D721Med (cell line): Measurements from ENCODE around the gene SKIDA1.
A peak's percentile ranks its signal among the peaks of the same experiment; 100 is the strongest.
"Not testable (repeated sequence)": the region's sequence is repeated elsewhere in the genome, so short reads cannot be mapped to it uniquely, and the experiment has no call there.

Experiments used
- DNase-seq: peaks from one replicate; pipeline ENCODE4 v3.0.0; 2011; ENCODE audit warnings: low spot score; ENCODE audit not compliant: insufficient read length
- FAIRE-seq: peaks from 2 replicates; lab custom pipeline; 2011; peaks lifted over from hg19 to GRCh38; lab: Jason Lieb, UNC
- CTCF ChIP-seq: IDR thresholded peaks from 2 replicates; pipeline ENCODE4 v1.5.1; 2012; ENCODE audit warnings: mild to moderate bottlenecking, control low read depth; ENCODE audit not compliant: insufficient read depth; ENCODE audit errors: missing control alignments

The SKIDA1 gene

GRCh38 chr10:21536874-21537273 is 11.4 kb upstream of the SKIDA1 start:
- FAIRE-seq, result no peak
- no peak for DNase-seq
- no peak for TF ChIP-seq CTCF

GRCh38 chr10:21535976-21536375 is 10.5 kb upstream of the SKIDA1 start:
- not testable (repeated sequence) for FAIRE-seq, DNase-seq

- TF ChIP-seq CTCF, result no peak
- DNase-seq (no peak), FAIRE-seq (no peak)
Measured at GRCh38 chr10:21535494-21535965, 10.0 kb upstream of the SKIDA1 start.

GRCh38 chr10:21534604-21535493 is 9.4 kb upstream of the SKIDA1 start:
- no peak for TF ChIP-seq CTCF
- FAIRE-seq (no peak), DNase-seq (no peak)

GRCh38 chr10:21534280-21534586 is 8.8 kb upstream of the SKIDA1 start:
- no peak for FAIRE-seq
- no peak for DNase-seq
- TF ChIP-seq CTCF, result no peak

- no peak for TF ChIP-seq CTCF
- DNase-seq (peak; percentile 49), FAIRE-seq (no peak)
Measured at GRCh38 chr10:21533467-21534279, 8.2 kb upstream of the SKIDA1 start, which contains the start of gene MLLT10. Gene MLLT10, plus strand, starts transcription at chr10:21534232. Its CDS starts 413 bp downstream, at chr10:21534645.

- FAIRE-seq (no peak), DNase-seq (no peak)
- no peak for TF ChIP-seq CTCF
Measured at GRCh38 chr10:21532694-21533466, 7.4 kb upstream of the SKIDA1 start.
